Fibroblast of lung (primary cell): ENCODE measurements around the gene UNC5A. TPM values are rescaled to one million over a fixed set of nuclear protein-coding genes. Genes with fewer than 3 reads are reported as not detected.

Source experiments
- DNase-seq, 2 donors: peaks; one replicate each; pipeline versions ENCODE4 v3.0.0 to v3.0.0-alpha.2; 2010; ENCODE audit warnings: low read depth in 2 of 2
- H2AFZ ChIP-seq: 2 replicates; pipeline ENCODE4 v1.5.1; 2012; ENCODE audit warnings: low read length, control low read depth, inconsistent platforms
- H3K27ac ChIP-seq: 2 replicates; pipeline ENCODE4 v1.5.1; 2011; ENCODE audit warnings: low read length, control low read depth; ENCODE audit not compliant: insufficient read depth
- H3K27me3 ChIP-seq: 2 replicates; pipeline ENCODE4 v1.5.1; 2011; ENCODE audit warnings: mild to moderate bottlenecking, low read length; ENCODE audit not compliant: control insufficient read depth, insufficient read depth
- H3K36me3 ChIP-seq: 2 replicates; pipeline ENCODE4 v1.5.1; 2011; ENCODE audit warnings: low read length; ENCODE audit not compliant: control insufficient read depth, insufficient read depth
- H3K4me1 ChIP-seq: 2 replicates; pipeline ENCODE4 v1.5.1; 2011; ENCODE audit warnings: low read length; ENCODE audit not compliant: control insufficient read depth, insufficient read depth; ENCODE audit errors: extremely low read depth
- H3K4me2 ChIP-seq: 2 replicates; pipeline ENCODE4 v1.5.1; 2011; ENCODE audit warnings: low read length, control low read depth; ENCODE audit not compliant: insufficient read depth; ENCODE audit errors: extremely low read depth
- H3K4me3 ChIP-seq, 4 experiments: fragments of 200-600 bp in 1 of 4; sonication (generic) in 1 of 4; replicated peaks in 1 of 4; 2 replicates each; pipeline ENCODE4 v1.5.1; 2011 to 2016; ENCODE audit warnings: low read length in 4 of 4, low read depth in 3 of 4, mild to moderate bottlenecking in 3 of 4, control low read depth in 2 of 4, inconsistent platforms in 1 of 4, mixed read lengths in 1 of 4; ENCODE audit not compliant: insufficient read depth in 1 of 4; ENCODE audit errors: control extremely low read depth in 1 of 4
- H3K79me2 ChIP-seq: 2 replicates; pipeline ENCODE4 v1.5.1; 2012; ENCODE audit warnings: mild to moderate bottlenecking, low read length, inconsistent platforms; ENCODE audit not compliant: control insufficient read depth, insufficient read depth
- H3K9ac ChIP-seq: 2 replicates; pipeline ENCODE4 v1.5.1; 2011; ENCODE audit warnings: mild to moderate bottlenecking, low read length, control low read depth; ENCODE audit not compliant: insufficient read depth
- H3K9me3 ChIP-seq: 2 replicates; pipeline ENCODE4 v1.5.1; 2012; ENCODE audit warnings: low read depth, low read length; ENCODE audit not compliant: control insufficient read depth, insufficient read depth
- H4K20me1 ChIP-seq: 2 replicates; pipeline ENCODE4 v1.5.1; 2011; ENCODE audit warnings: low read length; ENCODE audit not compliant: control insufficient read depth, insufficient read depth; ENCODE audit errors: extremely low read depth
- EZH2 ChIP-seq: IDR thresholded peaks from 2 replicates; pipeline ENCODE4 v1.5.1; 2012; ENCODE audit warnings: low read length, control low read depth, mild to moderate bottlenecking; ENCODE audit errors: missing control alignments
- polyA plus RNA-seq, 2 donors: library from polyadenylated mRNA; depleted of rRNA in 1 of 2; stranded (reverse) in 1 of 2; unstranded in 1 of 2; fragments of >200 nt; gene quantifications; 2 replicates each; pipeline ENCODE4 v1.2.1, GENCODE V29; 2011 to 2012; ENCODE audit warnings: missing spikeins in 1 of 2
- total RNA-seq: library from RNA; depleted of rRNA; stranded (reverse); fragments of >200 nt; gene quantifications from 2 replicates; pipeline ENCODE4 v1.2.1, GENCODE V29; 2014
- TF ChIP-seq, protein P1 (sequence below), 2 donors: IDR thresholded peaks in 1 of 2; conservative IDR thresholded peaks in 1 of 2; 1 replicate in 1 of 2; 2 replicates in 1 of 2; pipeline ENCODE4 v1.5.1; 2011 to 2012; ENCODE audit warnings: low read length in 2 of 2, control low read depth in 1 of 2, inconsistent platforms in 1 of 2, low read depth in 1 of 2, mild to moderate bottlenecking in 1 of 2

The UNC5A gene
- total and polyA plus RNA-seq, 2 donors (not counting 1 experiment from before 2014, with no cell fraction given), result not detected

GRCh38 chr5:176849611-176850227 lies 39.4 kb downstream of the UNC5A start:
- peaks cover 18% of the 10 kb centered on the region for H3K27me3 ChIP-seq
- no peak for DNase-seq
- no peaks in the 10 kb centered on the region for H3K4me1 ChIP-seq
- H3K9ac ChIP-seq, result no peak overlapping the region
- H2AFZ ChIP-seq, result no peak overlapping the region
- no peaks in the 10 kb centered on the region for H3K9me3 ChIP-seq
- H3K27ac ChIP-seq, result no peak overlapping the region
- H3K4me3 ChIP-seq, result no peak overlapping the region
- no peak overlapping the region for H3K4me2 ChIP-seq
- H3K79me2 ChIP-seq, result no peaks in the 10 kb centered on the region
- no peaks in the 10 kb centered on the region for H3K36me3 ChIP-seq
- no peaks in the 10 kb centered on the region for H4K20me1 ChIP-seq
- TF ChIP-seq EZH2, result no peak
- TF ChIP-seq, protein P1, sequence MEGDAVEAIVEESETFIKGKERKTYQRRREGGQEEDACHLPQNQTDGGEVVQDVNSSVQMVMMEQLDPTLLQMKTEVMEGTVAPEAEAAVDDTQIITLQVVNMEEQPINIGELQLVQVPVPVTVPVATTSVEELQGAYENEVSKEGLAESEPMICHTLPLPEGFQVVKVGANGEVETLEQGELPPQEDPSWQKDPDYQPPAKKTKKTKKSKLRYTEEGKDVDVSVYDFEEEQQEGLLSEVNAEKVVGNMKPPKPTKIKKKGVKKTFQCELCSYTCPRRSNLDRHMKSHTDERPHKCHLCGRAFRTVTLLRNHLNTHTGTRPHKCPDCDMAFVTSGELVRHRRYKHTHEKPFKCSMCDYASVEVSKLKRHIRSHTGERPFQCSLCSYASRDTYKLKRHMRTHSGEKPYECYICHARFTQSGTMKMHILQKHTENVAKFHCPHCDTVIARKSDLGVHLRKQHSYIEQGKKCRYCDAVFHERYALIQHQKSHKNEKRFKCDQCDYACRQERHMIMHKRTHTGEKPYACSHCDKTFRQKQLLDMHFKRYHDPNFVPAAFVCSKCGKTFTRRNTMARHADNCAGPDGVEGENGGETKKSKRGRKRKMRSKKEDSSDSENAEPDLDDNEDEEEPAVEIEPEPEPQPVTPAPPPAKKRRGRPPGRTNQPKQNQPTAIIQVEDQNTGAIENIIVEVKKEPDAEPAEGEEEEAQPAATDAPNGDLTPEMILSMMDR (conservative IDR thresholded peaks at IDR 0.05 in 1 of 2, IDR thresholded peaks at IDR 0.05 in 1 of 2; ENCODE audit: low read depth in 1 of 2, low read length in 2 of 2), result no peak

DNA sequence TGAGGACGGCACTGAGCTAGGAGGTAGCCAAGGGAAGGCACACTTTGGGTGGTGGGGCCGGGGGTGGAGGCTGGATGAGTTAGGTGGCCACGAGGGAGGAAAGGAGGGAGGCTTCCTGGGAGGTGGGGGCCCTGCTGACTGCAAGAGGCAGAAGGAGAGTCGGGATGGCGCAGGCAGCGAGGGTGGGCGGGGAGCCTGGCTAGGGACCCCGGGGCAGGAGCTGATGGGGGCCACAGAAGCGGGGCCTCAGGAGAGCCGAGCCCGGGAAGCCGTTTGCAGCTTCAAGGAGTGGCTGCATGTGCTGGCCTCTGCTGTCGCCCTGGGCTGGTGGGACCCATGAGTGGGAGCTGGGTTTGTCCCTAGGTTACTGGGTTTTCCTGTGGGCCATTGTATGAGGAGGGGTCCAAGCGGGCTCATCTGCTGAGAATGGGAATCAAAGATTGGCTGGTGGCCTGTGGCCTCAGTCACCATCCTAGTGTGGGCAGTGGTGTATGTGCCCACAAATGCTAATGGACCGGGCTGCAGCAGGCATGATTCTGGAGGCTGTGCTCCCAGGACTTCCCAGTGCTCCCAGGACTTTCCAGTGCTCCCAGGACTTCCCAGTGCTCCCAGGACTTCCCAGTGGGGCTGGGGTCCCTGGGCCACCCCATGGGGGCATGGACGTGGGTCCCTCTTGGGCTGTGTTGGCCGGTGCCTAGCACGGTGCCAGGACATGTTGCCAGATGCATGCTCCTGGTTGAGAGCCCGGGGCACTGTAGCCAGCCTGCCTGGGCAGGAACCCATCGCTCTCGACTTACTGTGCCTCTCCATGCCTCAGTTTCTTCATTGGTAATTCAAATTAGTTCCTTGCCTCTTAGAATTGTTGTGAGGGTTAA lies 40.2 kb downstream of the UNC5A start:
- Histone ChIP-seq H3K9ac (no peak overlapping the region), H3K4me3 (no peak overlapping the region), H3K9me3 (no peaks in the 10 kb centered on the region), H3K27me3 (peaks cover 13% of the 10 kb centered on the region), H3K4me1 (no peaks in the 10 kb centered on the region), H3K4me2 (no peak overlapping the region), H2AFZ (no peak overlapping the region), H3K27ac (no peak overlapping the region), H3K79me2 (no peaks in the 10 kb centered on the region), H3K36me3 (no peaks in the 10 kb centered on the region), H4K20me1 (no peaks in the 10 kb centered on the region)
- no peak for DNase-seq
- TF ChIP-seq, protein P1 (conservative IDR thresholded peaks at IDR 0.05 in 1 of 2, IDR thresholded peaks at IDR 0.05 in 1 of 2; ENCODE audit: low read depth in 1 of 2, low read length in 2 of 2), result no peak
- no peak for TF ChIP-seq EZH2

GRCh38 chr5:176851380-176851779 lies 41.0 kb downstream of the UNC5A start:
- H3K27me3 ChIP-seq, result peaks cover 8% of the 10 kb centered on the region

More at GRCh38 chr5:176851380-176851779, 41.0 kb downstream of the UNC5A start:
- Histone ChIP-seq H3K9me3 (no peaks in the 10 kb centered on the region), H3K4me2 (no peak overlapping the region), H3K4me3 (no peak overlapping the region), H3K79me2 (no peaks in the 10 kb centered on the region), H3K27ac (no peak overlapping the region), H3K36me3 (no peaks in the 10 kb centered on the region), H2AFZ (no peak overlapping the region), H3K4me1 (no peaks in the 10 kb centered on the region), H4K20me1 (no peaks in the 10 kb centered on the region), H3K9ac (no peak overlapping the region)
- TF ChIP-seq EZH2, result no peak
- TF ChIP-seq, protein P1 (conservative IDR thresholded peaks at IDR 0.05 in 1 of 2, IDR thresholded peaks at IDR 0.05 in 1 of 2; ENCODE audit: low read depth in 1 of 2, low read length in 2 of 2), result no peak
- DNase-seq, result no peak
